Muscle of arm (tissue), 14 donors: ENCODE results near the gene HTR3D. TPM values are rescaled to one million over a fixed set of nuclear protein-coding genes. Genes with fewer than 3 reads are reported as not detected.
"Not testable (repeated sequence)": the region's sequence is repeated elsewhere in the genome, so short reads cannot be mapped to it uniquely, and the experiment has no call there.

Experiments
- DNase-seq: peaks from one replicate; pipeline ENCODE4 v3.0.0-alpha.2; 2013
- long read RNA-seq, 11 donors: transcript quantifications; one replicate each; lab custom pipeline, GENCODE V29; 2026
- polyA plus RNA-seq, 12 donors: library from polyadenylated mRNA; unstranded; fragments of 120-200 nt; gene quantifications; one replicate each; pipeline ENCODE4 v1.2.1, GENCODE V29; 2013; ENCODE audit not compliant: insufficient read length in 12 of 12

The HTR3D gene, protein sequence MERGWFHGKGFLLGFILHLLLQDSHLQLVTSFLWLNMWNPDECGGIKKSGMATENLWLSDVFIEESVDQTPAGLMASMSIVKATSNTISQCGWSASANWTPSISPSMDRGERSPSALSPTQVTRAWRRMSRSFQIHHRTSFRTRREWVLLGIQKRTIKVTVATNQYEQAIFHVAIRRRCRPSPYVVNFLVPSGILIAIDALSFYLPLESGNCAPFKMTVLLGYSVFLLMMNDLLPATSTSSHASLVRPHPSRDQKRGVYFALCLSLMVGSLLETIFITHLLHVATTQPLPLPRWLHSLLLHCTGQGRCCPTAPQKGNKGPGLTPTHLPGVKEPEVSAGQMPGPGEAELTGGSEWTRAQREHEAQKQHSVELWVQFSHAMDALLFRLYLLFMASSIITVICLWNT
- not detected for polyA plus RNA-seq
- long read RNA-seq, donor 1 = 0 reads
- long read RNA-seq, donor 2 = 0 reads
- long read RNA-seq, donor 3 = 0 reads
- long read RNA-seq, donor 4 = 0 reads
- long read RNA-seq, donor 5 = 0 reads
- long read RNA-seq, donor 6 = 0 reads
- long read RNA-seq, donor 7 = 0 reads
- long read RNA-seq, donor 8 = 0 reads
- long read RNA-seq, donor 9 = 0 reads
- long read RNA-seq, donor 10 = 0 reads
- long read RNA-seq, donor 11 = 0 reads

GRCh38 chr3:184031187-184031792 lies at the start of gene HTR3D:
HTR3D (plus strand) TSS chr3:184031742; CDS start chr3:184031742, 0 bp downstream.
- DNase-seq = no peak

GRCh38 chr3:183981990-183982644 lies 49.4 kb upstream of the HTR3D start:
- no peak for DNase-seq

- DNase-seq = no peak
Measured at GRCh38 chr3:183984127-183984740, 47.3 kb upstream of the HTR3D start.

GRCh38 chr3:183984749-183985729 lies 46.5 kb upstream of the HTR3D start:
- no peak for DNase-seq

- DNase-seq = no peak
Measured at GRCh38 chr3:183987000-183987600, 44.4 kb upstream of the HTR3D start.

DNA sequence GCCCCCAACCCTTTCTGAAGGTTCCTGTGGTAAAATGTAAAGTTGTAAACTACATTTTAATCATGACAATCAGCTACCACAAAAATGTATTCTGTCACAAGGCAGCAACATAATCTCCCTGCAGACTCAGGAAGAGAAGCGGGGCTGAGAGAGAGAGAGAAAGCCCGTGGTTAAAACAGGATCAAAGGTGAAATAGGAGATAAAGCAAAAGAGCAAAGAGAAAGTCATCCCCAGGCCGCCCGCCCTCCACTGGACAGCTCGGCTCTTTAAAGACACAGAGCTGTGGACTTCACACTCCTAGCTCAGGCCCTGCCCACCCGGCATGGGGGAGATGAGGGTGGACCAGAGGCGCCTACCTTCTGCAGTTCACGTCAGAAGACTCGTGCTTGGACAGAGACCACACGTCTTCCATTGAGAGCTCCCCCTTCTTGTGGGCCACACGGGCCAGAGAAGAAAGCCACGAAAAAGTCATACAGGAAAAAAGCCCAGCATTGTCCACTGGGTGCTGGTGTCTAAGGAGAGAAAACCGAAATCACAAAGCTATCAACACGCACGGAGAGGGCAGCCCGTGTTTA lies 43.2 kb upstream of the HTR3D start:
- DNase-seq = no peak

DNA sequence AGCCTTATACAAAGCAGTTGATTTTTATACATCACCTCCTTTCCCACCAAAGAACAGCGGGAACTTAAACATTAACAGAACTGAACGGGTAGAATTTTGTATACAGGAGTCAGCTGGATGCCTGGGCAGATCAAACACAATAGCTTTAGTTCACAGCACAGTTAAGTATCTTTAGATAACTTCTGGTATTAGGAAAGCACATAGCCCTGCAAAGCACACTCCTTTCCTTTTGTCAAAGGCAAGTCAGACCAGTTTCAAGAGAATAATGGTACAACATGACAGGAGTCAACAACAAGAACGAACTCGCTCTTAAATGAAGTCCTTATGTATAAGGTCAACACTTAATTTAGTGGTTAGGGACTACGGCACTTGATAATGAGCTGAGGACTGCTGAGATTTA lies 40.1 kb upstream of the HTR3D start:
- no peak for DNase-seq

GRCh38 chr3:184001761-184002160 lies 29.8 kb upstream of the HTR3D start:
- no peak for DNase-seq

GRCh38 chr3:184002469-184002868 lies 29.1 kb upstream of the HTR3D start:
- DNase-seq = no peak

GRCh38 chr3:184003187-184003967 lies 28.2 kb upstream of the HTR3D start:
- no peak for DNase-seq

- no peak for DNase-seq
Measured at GRCh38 chr3:184004476-184004875, 27.1 kb upstream of the HTR3D start.

GRCh38 chr3:184005941-184006507 lies 25.5 kb upstream of the HTR3D start:
- no peak for DNase-seq

DNA sequence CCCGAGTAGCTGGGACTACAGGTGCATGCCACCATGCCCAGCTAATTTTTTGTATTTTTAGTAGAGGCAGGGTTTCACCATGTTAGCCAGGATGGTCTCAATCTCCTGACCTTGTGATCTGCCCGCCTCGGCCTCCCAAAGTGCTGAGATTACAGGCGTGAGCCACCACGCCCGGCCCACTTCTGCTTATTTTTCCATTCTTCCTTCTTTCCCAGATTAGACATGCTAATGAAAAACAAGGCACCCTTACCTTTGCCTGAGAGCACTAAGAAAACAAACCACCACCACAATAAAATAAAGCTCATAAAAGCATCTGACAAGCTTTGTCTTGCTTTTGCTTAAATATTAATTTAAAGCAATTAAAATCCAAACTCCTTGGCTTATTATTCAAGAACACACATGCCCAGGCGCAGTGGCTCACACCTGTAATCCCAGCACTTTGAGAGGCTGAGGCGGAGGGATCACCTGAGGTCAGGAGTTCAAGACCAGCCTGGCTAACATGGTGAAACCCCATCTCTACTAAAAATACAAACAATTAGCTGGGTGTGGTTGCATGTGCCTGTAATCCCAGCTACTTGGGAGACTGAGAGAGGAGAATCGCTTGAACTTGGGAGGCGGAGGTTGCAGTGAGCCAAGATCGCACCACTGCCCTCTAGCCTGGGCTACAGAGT lies 24.3 kb upstream of the HTR3D start:
- not testable (repeated sequence) for DNase-seq

DNA sequence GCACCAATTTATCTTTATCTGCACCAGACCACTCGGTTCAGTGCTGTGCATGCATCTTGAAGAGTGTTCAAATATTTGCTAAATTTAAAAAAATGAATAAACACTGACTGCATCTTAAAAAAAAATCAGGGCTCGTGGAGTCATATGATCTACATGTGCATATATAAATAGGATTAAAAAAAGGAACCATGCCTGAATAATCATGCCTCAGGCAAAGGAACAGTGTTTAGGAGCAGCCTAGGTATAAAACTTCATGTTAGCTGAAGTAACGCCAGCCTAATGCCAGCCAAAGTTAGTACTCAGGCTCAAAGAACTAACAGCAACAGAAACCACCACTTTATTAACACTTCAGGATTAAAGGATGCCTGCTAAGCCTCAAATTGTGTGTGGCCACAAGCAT lies 23.4 kb upstream of the HTR3D start:
- no peak for DNase-seq

DNA sequence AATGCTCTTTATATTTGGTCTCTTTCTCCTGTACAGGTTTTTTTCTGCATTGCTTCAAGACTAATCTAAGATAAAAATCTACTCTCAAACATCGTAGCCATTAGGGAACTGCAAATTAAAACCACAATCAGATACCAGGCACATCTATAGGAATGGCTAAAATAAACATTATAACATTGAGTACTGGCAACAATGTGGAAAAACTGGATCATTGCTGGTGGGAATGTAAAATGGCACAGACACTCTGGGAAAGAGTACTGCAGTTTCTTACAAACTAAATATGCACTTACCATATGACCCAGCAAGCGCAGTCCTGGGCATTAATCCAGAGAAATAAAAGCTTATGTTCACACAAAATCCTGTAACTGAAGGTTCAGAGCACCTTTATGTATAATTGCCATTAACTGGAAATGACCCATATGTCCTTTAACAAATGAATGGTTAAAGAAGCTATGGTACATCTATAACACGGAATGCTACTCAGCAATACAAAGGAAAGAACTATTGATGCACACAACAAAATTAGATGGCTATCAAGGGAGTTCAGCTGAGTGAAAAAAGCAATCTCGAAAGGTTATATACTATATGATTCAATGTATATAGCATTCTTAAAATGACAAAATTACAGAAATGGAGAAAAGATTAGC lies 20.2 kb upstream of the HTR3D start:
- no peak for DNase-seq

- DNase-seq = no peak
Measured at GRCh38 chr3:184011937-184012889, 19.3 kb upstream of the HTR3D start.
